ENCODE results near the gene TBL2.
"Not testable (repeated sequence)": the region's sequence is repeated elsewhere in the genome, so short reads cannot be mapped to it uniquely, and the experiment has no call there.

Gene TBL2, protein sequence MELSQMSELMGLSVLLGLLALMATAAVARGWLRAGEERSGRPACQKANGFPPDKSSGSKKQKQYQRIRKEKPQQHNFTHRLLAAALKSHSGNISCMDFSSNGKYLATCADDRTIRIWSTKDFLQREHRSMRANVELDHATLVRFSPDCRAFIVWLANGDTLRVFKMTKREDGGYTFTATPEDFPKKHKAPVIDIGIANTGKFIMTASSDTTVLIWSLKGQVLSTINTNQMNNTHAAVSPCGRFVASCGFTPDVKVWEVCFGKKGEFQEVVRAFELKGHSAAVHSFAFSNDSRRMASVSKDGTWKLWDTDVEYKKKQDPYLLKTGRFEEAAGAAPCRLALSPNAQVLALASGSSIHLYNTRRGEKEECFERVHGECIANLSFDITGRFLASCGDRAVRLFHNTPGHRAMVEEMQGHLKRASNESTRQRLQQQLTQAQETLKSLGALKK

GRCh38 chr7:73578342-73579128 is at the start of gene TBL2:
Gene TBL2, minus strand, starts transcription at chr7:73578579. Its CDS starts 30 bp downstream, at chr7:73578549.
- in situ Hi-C loops (cut with HindIII; ENCODE audit: low sequenced_read_pairs), result no loop called here

- in situ Hi-C loops (cut with HindIII; ENCODE audit: low sequenced_read_pairs), result no loop called here
These were observed 48.4 kb upstream of the TBL2 start for GRCh38 chr7:73626814-73627213.

DNA sequence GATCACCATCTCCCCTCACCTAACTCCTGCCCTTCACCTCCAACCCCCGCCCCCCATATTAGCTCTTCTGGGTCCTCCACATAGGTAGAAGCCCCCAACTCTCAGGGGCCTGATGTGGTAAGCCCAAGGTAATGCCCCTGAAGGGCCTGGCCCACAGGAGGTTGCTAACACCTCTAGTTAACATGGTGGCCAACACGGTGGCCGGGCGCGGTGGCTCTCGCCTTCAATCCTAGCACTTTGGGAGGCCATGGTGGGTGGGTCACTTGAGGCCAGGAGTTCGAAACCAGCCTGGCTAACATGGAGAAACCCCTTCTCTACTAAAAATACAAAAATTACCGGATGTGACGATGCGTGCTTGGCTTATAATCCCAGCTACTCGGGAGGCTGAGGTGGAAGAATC is 46.9 kb upstream of the TBL2 start:
- in situ Hi-C loops (cut with HindIII; ENCODE audit: low sequenced_read_pairs), result no loop called here

- in situ Hi-C loops (cut with HindIII; ENCODE audit: low sequenced_read_pairs), result no loop called here
These were observed 46.3 kb upstream of the TBL2 start for GRCh38 chr7:73624669-73625001.

DNA sequence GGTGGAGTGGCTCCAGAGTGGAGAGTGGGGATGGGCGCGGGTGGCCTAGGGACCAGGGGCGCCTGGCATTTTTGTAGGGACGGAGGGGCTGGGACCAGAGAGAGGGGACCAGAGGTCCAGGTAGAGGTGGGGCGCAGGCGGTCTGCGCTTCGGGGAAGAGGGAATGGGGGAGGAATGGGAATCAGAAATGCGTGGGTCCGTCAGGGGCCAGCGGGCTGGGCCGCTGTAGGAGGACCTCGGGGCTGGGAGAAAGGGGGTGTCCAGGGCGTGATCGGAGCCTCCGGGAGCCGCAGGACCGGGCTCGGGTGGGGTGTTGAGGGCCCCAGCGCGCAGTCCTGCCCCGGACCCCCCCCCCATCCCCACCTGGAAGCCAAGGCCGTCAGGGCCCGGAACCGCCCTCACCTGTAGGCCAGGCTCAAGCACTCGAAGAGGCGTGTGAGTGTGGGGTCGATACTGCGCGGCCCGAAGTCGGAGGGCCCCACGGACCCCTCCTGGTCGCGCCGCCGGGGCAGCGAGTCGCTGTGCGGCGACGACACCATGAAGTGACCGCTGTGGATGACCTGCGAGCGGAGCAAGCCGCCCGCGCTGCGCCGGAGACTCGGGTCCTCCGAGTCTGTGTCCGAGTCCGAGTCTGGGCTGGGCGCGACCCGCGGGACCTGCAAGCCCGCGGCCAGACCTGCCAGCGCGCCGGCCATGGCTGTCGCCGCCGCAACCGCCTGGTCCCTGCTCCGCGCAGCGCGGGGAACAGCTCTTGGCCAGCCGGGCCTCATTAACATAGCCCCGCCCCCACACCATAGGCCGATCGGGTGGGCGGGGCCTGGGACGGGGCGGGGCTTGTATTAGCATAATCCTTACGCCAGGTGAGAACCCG is 45.7 kb upstream of the TBL2 start, which contains the start of gene MLXIPL:
MLXIPL (minus strand) TSS at position 725 of the 871 bp plus-strand sequence; CDS start at position 695, 30 bp downstream.
- in situ Hi-C loops (cut with HindIII; ENCODE audit: low sequenced_read_pairs), result no loop called here

DNA sequence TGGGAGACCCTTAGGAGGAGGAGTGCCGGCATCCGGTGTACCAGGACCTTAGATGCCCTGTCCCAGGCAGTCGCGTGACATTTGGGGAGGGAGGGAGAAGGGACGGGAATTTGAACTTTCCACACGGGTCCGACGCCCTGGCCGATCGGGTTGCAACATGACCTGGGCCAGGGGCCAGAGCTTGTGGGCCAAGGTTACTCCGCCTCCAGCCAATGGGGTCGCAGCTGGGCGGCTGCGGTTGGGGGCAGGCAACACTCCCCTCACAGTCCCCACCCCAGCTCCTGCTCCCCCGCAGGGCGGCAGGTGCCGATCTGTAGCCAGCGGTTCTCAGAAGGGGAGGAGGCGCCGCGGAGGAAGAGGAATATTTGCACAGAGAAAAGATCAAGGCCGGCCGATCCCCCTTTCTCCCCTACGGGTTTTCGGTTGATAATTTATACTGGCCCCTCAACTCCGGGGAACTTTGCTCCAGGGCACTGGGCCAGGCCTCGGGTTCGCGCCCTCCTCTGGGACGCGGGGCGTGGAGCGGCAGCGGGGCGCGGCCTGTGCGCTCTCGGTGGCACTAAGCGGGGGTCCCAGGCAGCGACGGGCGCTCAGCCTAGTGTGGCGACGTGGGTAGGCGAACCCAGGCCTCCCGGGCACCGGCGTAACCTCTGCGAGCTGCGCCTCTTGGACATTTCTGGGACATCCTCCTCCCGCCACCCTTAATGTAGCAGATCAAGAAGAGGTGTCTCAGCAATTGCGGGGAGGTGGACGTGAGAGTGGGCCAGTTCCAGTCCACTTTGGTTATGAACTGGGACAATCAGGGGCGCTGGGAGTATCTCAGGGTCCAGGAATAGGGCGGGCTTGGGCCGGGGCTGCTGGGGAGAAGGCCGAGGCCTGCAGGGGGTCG is 44.8 kb upstream of the TBL2 start:
- in situ Hi-C loops (cut with HindIII; ENCODE audit: low sequenced_read_pairs), result no loop called here

GRCh38 chr7:73622527-73622908 is 44.1 kb upstream of the TBL2 start:
- in situ Hi-C loops (cut with HindIII; ENCODE audit: low sequenced_read_pairs), result no loop called here

- in situ Hi-C loops (cut with HindIII; ENCODE audit: low sequenced_read_pairs), result no loop called here
These were observed 43.0 kb upstream of the TBL2 start for GRCh38 chr7:73621168-73622063.

DNA sequence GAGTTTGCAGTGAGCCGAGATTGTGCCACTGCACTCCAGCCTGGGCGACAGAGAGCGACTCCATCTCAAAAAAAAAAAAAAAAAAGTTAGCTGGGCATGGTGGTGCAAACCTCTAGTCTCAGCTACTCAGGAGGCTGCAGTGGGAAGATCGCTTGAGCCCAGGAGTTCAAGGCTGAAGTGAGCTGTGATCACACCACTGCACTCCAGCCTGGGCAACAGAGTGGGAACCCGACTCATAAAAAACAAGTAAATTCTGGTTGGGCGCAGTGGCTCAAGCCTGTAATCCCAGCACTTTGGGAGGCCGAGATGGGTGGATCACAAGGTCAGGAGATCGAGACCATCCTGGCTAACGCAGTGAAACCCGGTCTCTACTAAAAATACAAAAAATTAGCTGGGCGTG is 41.0 kb upstream of the TBL2 start:
- in situ Hi-C loops (cut with HindIII; ENCODE audit: low sequenced_read_pairs), result not testable (repeated sequence)

GRCh38 chr7:73618538-73618937 is 40.2 kb upstream of the TBL2 start:
- in situ Hi-C loops (cut with HindIII; ENCODE audit: low sequenced_read_pairs), result no loop called here

DNA sequence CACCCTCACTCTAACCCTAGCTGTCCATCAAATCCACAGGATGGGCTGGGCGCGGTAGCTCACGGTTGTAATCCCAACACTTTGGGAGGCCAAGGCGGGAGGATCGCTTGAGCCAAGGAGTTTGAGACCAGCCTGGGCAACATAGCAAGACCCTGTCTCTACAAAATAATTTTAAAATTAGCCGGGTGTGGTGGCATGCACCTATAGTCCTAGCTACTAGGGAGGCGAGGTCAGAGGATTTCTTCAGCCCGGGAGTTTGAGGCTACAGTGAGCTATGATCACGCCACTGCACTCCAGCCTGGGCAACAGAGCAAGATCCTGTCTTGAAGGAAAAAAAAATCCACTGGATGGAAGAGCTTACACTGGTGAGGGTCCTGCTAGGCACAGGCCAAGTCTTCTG is 39.1 kb upstream of the TBL2 start:
- in situ Hi-C loops (cut with HindIII; ENCODE audit: low sequenced_read_pairs), result not testable (repeated sequence)

DNA sequence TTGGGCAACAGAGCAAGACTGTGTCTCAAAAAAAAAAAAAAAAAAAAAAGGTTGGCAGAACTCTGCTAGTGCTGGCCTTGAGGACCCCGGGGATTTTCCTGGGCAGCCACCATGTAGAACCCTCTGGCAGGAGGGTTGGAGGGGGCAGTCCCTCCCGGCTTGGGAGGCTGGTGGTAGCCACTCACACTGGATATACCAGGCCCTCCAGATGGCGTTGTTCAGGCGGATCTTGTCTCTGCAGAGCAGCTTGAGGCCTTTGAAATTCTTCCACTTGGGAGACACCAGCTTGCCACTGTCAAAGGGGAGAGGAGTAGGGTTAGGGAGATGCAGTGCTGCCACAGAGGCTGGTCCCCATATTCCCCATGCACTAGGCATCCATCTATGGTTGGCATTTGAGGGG is 37.5 kb upstream of the TBL2 start:
- in situ Hi-C loops (cut with HindIII; ENCODE audit: low sequenced_read_pairs), result no loop called here

- in situ Hi-C loops (cut with HindIII; ENCODE audit: low sequenced_read_pairs), result not testable (repeated sequence)
These were observed 36.6 kb upstream of the TBL2 start for GRCh38 chr7:73614937-73615336.

DNA sequence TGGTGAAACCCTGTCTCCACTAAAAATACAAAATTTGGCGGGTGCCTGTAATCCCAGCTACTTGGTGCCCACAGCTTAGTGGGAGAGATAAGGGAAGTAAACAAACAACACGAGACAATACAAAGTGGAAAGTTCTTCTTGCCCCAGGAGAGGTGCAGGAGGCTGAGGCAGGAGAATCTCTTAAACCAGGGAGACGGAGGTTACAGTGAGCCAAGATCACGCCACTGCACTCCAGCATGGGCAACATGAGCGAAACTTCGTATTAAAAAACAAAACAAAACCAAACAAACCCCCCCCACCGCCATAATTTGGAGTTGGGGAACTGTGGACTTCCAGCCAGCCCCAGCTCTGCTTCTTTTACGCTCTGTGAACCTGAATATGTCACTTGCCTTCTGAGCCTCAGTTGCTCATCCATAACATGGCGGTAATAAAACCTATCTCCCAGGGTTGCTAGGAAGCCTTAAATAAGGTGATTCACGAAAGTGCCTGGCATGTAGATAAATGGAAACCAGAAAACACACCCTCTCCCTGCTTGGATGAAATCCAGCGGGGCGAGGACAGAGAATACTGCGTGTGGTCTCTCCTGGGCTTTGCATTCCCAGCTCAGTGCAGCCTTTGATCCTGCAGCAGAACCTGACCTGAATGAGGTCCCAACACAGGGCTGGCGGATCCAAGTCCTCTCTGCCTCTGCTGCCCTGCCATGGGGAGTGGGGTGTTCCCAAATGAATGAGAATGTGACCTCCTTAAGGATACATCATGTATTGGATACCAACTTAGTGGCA is 35.8 kb upstream of the TBL2 start:
- in situ Hi-C loops (cut with HindIII; ENCODE audit: low sequenced_read_pairs), result no loop called here

GRCh38 chr7:73612598-73613269 is 34.4 kb upstream of the TBL2 start:
- in situ Hi-C loops (cut with HindIII; ENCODE audit: low sequenced_read_pairs), result no loop called here

DNA sequence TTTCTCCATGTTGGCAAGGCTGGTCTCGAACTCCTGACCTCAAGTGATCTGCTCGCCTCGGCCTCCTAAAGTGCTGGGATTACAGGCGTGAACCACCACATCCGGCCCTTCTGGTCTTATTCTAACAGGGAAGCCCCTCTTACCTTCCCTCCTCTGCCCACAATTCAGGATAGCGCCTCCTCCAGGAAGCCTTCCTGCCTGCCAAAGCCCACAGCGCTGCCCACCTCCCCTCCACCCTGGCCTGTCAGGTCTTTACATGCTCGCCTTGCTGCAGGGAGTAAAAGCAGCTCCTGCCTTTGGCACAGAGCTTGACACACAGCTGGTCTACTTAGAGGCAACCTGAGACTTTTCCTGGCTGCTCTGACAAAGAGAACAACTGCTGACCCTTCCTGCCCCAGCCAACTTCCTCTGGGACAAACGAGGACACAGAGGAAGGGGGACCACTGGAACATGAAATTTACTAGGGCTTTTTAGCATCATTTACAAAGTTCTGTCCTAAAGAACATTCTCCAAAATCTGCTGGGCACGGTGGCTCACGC is 32.7 kb upstream of the TBL2 start:
- in situ Hi-C loops (cut with HindIII; ENCODE audit: low sequenced_read_pairs), result no loop called here

GRCh38 chr7:73610105-73610504 is 31.7 kb upstream of the TBL2 start:
- in situ Hi-C loops (cut with HindIII; ENCODE audit: low sequenced_read_pairs), result no loop called here

DNA sequence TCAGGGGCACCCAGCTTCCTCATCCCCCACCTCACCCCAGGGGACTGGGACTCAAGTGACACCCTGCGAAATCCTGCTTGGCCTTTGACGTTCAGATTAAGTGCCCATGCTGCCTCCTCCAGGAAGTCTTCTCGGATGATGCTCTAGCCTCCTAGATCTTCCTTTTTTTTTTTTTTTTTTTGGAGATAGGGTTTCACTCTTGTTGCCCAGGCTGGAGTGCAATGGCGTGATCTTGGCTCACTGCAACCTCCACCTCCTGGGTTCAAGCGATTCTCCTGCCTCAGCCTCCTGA is 29.3 kb upstream of the TBL2 start:
- in situ Hi-C loops (cut with HindIII; ENCODE audit: low sequenced_read_pairs), result loop anchor here (10.0 kb wide), 1 partner anchor 67 kb away; no protein-coding TSS in a partner anchor

Measured in DLD1 (cell line).